Measurements from ENCODE around the gene ARHGAP4. TPM values are rescaled to one million over a fixed set of nuclear protein-coding genes. Genes with fewer than 3 reads are reported as not detected.
A peak's percentile ranks its signal among the peaks of the same experiment; 100 is the strongest.

The ARHGAP4 gene
- total RNA-seq, 4 donors from 2014 or later, result 10.9 to 26.0 (median 18.1) TPM

DNA sequence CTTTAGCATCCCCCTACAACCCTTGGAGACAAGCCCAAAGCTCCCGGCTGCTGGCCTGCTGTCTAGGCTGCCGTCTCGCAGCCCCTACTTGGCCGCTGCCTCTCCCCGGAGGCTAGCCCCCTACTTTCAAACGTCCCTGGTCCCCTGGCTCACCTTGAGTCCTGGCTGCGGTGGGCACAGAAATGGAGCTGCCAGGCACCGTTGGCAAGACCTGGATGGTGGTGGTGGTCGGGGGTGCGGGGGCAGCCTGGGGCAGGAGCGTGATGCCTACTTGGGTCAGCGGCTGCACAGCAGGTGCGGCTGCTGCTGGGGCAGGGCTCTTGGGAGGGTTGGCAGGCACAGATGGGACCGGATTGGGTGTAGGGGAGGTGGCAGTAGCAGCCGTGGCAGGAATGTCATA lies 33.6 kb upstream of the ARHGAP4 start:
- H3K9me3 ChIP-seq, result no peaks in the 10 kb centered on the region
- TF ChIP-seq, protein P1, sequence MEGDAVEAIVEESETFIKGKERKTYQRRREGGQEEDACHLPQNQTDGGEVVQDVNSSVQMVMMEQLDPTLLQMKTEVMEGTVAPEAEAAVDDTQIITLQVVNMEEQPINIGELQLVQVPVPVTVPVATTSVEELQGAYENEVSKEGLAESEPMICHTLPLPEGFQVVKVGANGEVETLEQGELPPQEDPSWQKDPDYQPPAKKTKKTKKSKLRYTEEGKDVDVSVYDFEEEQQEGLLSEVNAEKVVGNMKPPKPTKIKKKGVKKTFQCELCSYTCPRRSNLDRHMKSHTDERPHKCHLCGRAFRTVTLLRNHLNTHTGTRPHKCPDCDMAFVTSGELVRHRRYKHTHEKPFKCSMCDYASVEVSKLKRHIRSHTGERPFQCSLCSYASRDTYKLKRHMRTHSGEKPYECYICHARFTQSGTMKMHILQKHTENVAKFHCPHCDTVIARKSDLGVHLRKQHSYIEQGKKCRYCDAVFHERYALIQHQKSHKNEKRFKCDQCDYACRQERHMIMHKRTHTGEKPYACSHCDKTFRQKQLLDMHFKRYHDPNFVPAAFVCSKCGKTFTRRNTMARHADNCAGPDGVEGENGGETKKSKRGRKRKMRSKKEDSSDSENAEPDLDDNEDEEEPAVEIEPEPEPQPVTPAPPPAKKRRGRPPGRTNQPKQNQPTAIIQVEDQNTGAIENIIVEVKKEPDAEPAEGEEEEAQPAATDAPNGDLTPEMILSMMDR (IDR thresholded peaks at IDR 0.05), result no peak
- TF ChIP-seq POLR2AphosphoS5 (IDR thresholded peaks at IDR 0.05) (no peak), EP300 (IDR thresholded peaks at IDR 0.05) (no peak), POLR2A (IDR thresholded peaks at IDR 0.05) (no peak)
- peaks cover 0 to 12% (median 0%) of the 10 kb centered on the region in 3 donors for H3K4me1 ChIP-seq
- no peak overlapping the region for H3K27ac ChIP-seq
- H3K27me3 ChIP-seq, result no peaks in the 10 kb centered on the region
- H3K36me3 ChIP-seq, result peaks cover 0 to 97% of the 10 kb centered on the region in 2 donors
- H3K4me3 ChIP-seq, result no peak overlapping the region
- ATAC-seq, result no peak
- WGBS, 2 donors (ENCODE audit: low coverage in 1 of 2), result no CpG with 5 or more reads among the region's 15 CpGs

DNA sequence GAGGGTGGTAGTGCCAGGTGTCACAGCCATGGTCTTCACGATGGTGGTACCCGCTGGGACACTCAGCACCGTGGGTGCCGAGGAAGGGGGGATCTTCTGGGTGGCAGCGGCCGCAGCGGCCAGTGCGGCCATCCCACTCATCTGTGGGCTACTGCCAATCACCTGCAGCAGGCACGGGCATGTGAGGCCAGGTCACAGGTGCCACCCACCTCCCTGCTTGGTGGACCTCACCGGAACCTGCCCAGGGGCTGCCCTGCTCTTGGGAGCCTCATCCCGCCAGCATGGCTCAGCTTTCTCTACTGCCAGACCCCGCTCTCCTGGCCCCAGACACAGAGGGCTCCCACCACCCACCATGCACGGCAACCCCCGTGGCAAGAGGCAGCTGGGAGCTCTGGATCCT lies 32.5 kb upstream of the ARHGAP4 start:
- Histone ChIP-seq H3K4me3 (no peak overlapping the region), H3K36me3 (peaks cover 0 to 99% of the 10 kb centered on the region in 2 donors), H3K4me1 (peaks cover 0 to 17% (median 0%) of the 10 kb centered on the region in 3 donors), H3K9me3 (no peaks in the 10 kb centered on the region), H3K27me3 (no peaks in the 10 kb centered on the region), H3K27ac (peak overlapping the region in 1 of 4 donors; percentile 89)
- no peak for ATAC-seq
- 84% methylated on average over 5 of the region's 14 CpGs; no CpG with 5 or more reads in 1 of the 2 donors for WGBS, 2 donors (ENCODE audit: low coverage in 1 of 2)
- no peak for TF ChIP-seq POLR2AphosphoS5 (IDR thresholded peaks at IDR 0.05)
- TF ChIP-seq, protein P1 (IDR thresholded peaks at IDR 0.05), result no peak
- no peak for TF ChIP-seq POLR2A (IDR thresholded peaks at IDR 0.05)
- TF ChIP-seq EP300 (IDR thresholded peaks at IDR 0.05), result no peak

DNA sequence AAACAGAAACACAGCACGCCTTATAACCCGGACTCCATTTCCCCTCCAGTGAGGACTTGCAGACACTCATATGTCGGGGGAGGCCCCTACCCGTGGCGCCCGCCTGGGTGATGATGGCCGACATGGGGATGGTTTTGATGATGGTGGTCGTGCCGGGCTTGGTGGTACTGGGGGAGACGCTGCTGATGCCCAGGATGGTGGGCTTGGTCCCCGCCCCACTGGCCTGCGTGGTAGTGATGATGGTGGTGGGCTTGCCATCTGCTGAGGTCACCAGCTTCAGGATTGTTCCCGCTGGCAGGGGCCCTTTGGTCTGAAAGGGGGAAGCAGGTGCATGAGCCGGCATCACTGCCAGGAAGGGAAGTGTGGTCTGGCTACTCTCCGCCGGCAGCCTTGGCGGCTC lies 31.2 kb upstream of the ARHGAP4 start:
- peaks cover 0 to 91% of the 10 kb centered on the region in 2 donors for H3K36me3 ChIP-seq
- H3K27me3 ChIP-seq, result no peaks in the 10 kb centered on the region
- H3K4me3 ChIP-seq, result no peak overlapping the region
- TF ChIP-seq EP300 (IDR thresholded peaks at IDR 0.05) (no peak), POLR2AphosphoS5 (IDR thresholded peaks at IDR 0.05) (no peak), POLR2A (IDR thresholded peaks at IDR 0.05) (no peak)
- TF ChIP-seq, protein P1 (IDR thresholded peaks at IDR 0.05), result no peak
- H3K27ac ChIP-seq, result peak overlapping the region in 3 of 4 donors; percentile 10 to 89 (median 31)
- H3K9me3 ChIP-seq, result no peaks in the 10 kb centered on the region
- peaks cover 0 to 31% (median 0%) of the 10 kb centered on the region in 3 donors for H3K4me1 ChIP-seq
- no peak for ATAC-seq
- WGBS, 2 donors (ENCODE audit: low coverage in 1 of 2), result no CpG with 5 or more reads among the region's 17 CpGs

DNA sequence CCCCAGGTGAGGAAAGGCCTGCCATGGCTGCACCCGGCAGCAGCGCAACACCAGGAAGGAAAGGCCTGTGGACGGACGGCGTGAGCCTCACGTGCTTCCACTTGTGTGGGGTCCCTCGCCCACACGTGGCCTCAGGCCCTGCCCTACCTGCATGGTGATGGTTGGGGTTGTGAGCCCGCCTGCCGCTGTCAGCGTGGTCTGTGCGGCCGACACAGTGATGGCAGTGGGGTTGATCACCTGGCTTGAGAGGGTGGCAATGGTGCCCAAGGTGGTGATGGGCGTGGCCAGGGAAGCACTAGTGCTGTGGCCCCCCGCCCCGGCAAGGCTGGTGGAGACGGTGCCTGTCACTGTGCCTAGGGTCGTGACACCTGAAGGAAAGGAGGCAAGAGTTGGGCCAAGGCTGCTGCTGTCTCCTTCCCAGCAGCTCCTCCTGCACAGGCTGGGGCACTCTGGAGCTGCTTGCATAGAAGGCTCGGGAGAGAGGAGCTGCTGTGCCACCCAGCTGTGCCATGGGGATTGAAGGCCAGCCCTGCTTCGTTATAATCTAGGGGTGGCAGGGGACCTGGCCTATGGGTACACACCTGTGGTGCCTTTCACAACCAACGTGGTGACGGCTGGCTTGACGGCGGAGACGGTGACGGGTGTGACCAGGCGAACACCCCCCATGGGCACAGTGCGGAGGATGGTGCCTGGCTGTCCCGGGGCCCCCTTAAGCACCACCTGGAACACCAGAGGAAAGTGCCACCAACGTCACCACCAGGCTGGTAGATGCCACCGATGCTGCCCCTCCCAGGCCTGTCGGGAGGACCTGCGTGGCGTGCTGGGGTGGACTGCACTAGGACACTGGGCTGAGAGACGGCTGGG lies 30.2 kb upstream of the ARHGAP4 start:
- TF ChIP-seq EP300 (IDR thresholded peaks at IDR 0.05) (no peak), POLR2A (IDR thresholded peaks at IDR 0.05) (no peak), POLR2AphosphoS5 (IDR thresholded peaks at IDR 0.05) (no peak)
- TF ChIP-seq, protein P1 (IDR thresholded peaks at IDR 0.05), result no peak
- Histone ChIP-seq H3K4me1 (peaks cover 0 to 40% (median 0%) of the 10 kb centered on the region in 3 donors), H3K9me3 (no peaks in the 10 kb centered on the region), H3K36me3 (peaks cover 0 to 91% of the 10 kb centered on the region in 2 donors), H3K27me3 (no peaks in the 10 kb centered on the region), H3K27ac (peak overlapping the region in 3 of 4 donors; percentile 48 to 89 (median 86)), H3K4me3 (no peak overlapping the region)
- no CpG with 5 or more reads among the region's 35 CpGs for WGBS, 2 donors (ENCODE audit: low coverage in 1 of 2)
- ATAC-seq, result no peak
